ENCODE measurements around the gene DOCK3.

DNA sequence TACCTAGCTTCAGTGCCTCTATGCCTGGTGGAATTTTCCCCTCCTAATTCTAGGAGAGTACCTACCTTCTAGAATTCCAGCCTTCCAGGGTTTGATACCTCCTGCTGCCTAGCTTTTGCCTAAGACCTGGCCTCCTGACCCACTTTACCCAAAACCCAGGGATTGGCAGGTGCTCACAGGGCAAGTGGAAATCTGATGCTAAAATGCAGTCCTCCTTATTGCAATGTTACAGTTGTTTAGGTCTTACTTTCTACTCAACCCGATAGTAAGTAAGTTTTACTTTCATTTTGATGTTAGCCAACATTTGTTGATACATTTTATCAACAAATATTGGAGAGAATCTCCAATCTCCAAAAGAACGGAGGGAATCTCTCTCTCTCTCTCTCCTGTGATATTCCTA, 275.9 kb downstream of the DOCK3 start:
- TF ChIP-seq, protein P1, sequence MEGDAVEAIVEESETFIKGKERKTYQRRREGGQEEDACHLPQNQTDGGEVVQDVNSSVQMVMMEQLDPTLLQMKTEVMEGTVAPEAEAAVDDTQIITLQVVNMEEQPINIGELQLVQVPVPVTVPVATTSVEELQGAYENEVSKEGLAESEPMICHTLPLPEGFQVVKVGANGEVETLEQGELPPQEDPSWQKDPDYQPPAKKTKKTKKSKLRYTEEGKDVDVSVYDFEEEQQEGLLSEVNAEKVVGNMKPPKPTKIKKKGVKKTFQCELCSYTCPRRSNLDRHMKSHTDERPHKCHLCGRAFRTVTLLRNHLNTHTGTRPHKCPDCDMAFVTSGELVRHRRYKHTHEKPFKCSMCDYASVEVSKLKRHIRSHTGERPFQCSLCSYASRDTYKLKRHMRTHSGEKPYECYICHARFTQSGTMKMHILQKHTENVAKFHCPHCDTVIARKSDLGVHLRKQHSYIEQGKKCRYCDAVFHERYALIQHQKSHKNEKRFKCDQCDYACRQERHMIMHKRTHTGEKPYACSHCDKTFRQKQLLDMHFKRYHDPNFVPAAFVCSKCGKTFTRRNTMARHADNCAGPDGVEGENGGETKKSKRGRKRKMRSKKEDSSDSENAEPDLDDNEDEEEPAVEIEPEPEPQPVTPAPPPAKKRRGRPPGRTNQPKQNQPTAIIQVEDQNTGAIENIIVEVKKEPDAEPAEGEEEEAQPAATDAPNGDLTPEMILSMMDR (conservative IDR thresholded peaks at IDR 0.05 in 1 of 2, IDR thresholded peaks at IDR 0.05 in 1 of 2; ENCODE audit: extremely low read depth in 1 of 2, insufficient read depth in 1 of 2, low read depth in 1 of 2, low read length in 2 of 2) = no peak
- no peak for TF ChIP-seq EZH2 (IDR thresholded peaks at IDR 0.05; ENCODE audit: borderline replicate concordance, low read length)

Measured in mammary epithelial cell (primary cell).